ENCODE results near the gene STIP1. TPM values are rescaled to one million over a fixed set of nuclear protein-coding genes. Genes with fewer than 3 reads are reported as not detected.

STIP1 gene
- total and polyA plus RNA-seq, 9 of the 15 experiments (the other 6 are each of a cell fraction or from before 2014, with no cell fraction given): 58.1 to 465 (median 346) TPM

DNA sequence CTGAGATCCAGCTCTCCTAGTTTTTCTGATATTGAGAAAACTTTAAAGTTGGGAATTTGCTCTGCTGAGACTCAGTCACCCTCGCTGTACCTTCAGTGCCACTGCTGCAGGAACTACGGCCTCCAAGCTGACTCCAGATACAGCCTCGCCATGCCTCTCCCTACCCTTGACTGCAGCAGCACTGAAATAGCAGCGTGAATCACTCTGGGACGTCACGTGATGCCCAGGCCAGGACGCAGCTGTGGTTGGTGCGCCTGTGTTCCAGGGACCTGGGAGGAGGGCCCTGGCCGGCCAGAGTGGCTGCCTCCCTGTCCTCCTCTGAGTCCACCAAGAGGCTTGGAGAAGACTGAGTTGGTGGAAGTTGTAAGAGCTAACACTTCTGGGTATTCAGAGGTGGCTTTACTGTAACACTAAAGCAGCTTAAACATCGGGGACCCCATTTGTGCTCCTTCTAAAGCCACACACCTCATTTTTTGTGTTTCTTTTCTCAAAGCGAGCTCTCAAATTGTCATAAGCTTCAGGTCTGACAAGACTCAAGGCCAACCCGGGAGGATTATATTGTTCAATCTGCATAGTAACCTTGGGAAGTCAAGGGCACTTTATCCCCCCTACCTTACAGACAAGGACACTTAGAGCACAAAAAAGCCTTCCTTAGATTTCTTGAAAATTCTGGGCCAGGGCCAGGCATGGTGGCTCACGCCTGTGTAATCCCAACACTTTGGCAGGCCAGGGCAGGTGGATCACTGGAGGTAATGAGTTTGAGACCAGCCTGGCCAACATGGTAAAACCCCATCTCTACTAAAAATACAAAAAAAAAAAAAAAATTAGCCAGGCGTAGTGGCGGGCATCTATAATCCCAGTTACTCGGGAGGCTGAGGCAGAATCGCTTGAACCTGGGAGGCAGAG lies 4.2 kb upstream of the STIP1 start (continued):
- TF ChIP-seq PHF20 (IDR thresholded peaks at IDR 0.05; ENCODE audit: partially characterized antibody) (peak; percentile 49), MXI1 (IDR thresholded peaks at IDR 0.05; ENCODE audit: low read depth, low read length) (0 out of 2 replicates have a peak, but pooled peaks have one; percentile 13), POLR2B (IDR thresholded peaks at IDR 0.05; ENCODE audit: low read depth, partially characterized antibody) (peak; percentile 70), KDM5B (IDR thresholded peaks at IDR 0.05; ENCODE audit: insufficient replicate concordance, low read depth, low read length) (peak; percentile 92), ZNF347 (CRISPR knock-in tag; IDR thresholded peaks at IDR 0.05; ENCODE audit: low read depth) (no peak), ZNF583 (CRISPR knock-in tag; IDR thresholded peaks at IDR 0.05) (no peak), ZFP36 (IDR thresholded peaks at IDR 0.05; ENCODE audit: low read depth, low read length, partially characterized antibody) (peak; percentile 23), NUFIP1 (IDR thresholded peaks at IDR 0.05; ENCODE audit: partially characterized antibody) (no peak), CHD7 (IDR thresholded peaks at IDR 0.05; ENCODE audit: low read depth, low read length) (no peak), ZBTB34 (CRISPR knock-in tag; IDR thresholded peaks at IDR 0.05) (no peak), ZNF699 (CRISPR knock-in tag; IDR thresholded peaks at IDR 0.05; ENCODE audit: insufficient replicate concordance) (no peak)
- TF ChIP-seq, protein P1, sequence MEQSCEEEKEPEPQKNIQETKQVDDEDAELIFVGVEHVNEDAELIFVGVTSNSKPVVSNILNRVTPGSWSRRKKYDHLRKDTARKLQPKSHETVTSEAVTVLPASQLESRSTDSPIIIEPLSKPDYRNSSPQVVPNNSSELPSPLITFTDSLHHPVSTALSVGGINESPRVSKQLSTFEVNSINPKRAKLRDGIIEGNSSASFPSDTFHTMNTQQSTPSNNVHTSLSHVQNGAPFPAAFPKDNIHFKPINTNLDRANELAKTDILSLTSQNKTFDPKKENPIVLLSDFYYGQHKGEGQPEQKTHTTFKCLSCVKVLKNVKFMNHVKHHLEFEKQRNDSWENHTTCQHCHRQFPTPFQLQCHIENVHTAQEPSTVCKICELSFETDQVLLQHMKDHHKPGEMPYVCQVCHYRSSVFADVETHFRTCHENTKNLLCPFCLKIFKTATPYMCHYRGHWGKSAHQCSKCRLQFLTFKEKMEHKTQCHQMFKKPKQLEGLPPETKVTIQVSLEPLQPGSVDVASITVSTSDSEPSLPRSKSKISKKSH (CRISPR knock-in tag; IDR thresholded peaks at IDR 0.05): no peak
